Prostate gland (tissue), 2 donors: ENCODE results near the gene TMA7.

Experiments used
- CTCF ChIP-seq, 4 experiments: fragments of 200-600 bp in 2 of 4; fragments of 450-650 bp in 2 of 4; sonication (generic) in 2 of 4; IDR thresholded peaks; 1 replicate in 3 of 4; 2 replicates in 1 of 4; pipeline ENCODE4 v1.5.1; 2016 to 2019; ENCODE audit warnings: antibody characterized with exemption in 4 of 4, mild to moderate bottlenecking in 2 of 4, moderate library complexity in 2 of 4
- POLR2A ChIP-seq: fragments of 450-650 bp; IDR thresholded peaks from one replicate; pipeline ENCODE4 v1.6.1; 2016; ENCODE audit warnings: antibody characterized with exemption, mild to moderate bottlenecking

- TF ChIP-seq CTCF (IDR thresholded peaks at IDR 0.05) (no peak), POLR2A (no peak)
These were observed 42.0 kb upstream of the TMA7 start for GRCh38 chr3:48397767-48398681.
